HEK293 (cell line): ENCODE results near the gene TLR5.

Experiments
- CTCF ChIA-PET: fragments of 350-600 bp; formaldehyde crosslinking; extraction: SDS; loops from one replicate; lab custom pipeline; 2021; ENCODE audit warnings: antibody characterized with exemption; lab: Yijun Ruan, JAX
- POLR2A ChIA-PET: fragments of 300-600 bp; formaldehyde crosslinking; extraction: SDS; loops from one replicate; lab custom pipeline; 2020; ENCODE audit warnings: antibody characterized with exemption, inconsistent platforms; lab: Yijun Ruan, JAX
- H3K27ac ChIP-seq: fragments of 200-500 bp; sonication (Bioruptor generic); 2 replicates; pipeline ENCODE4 v1.5.1; 2014; ENCODE audit warnings: low read depth, low read length, control low read depth, inconsistent platforms; ENCODE audit errors: extremely low read depth
- H3K36me3 ChIP-seq, 2 experiments: fragments of 200-500 bp in 1 of 2; sonication (Bioruptor generic) in 1 of 2; 1 replicate in 1 of 2; 2 replicates in 1 of 2; pipeline ENCODE4 v1.5.1; 2014 to 2017; ENCODE audit warnings: inconsistent platforms in 2 of 2, low read length in 2 of 2; ENCODE audit not compliant: control insufficient read depth in 2 of 2, insufficient read depth in 1 of 2
- H3K4me1 ChIP-seq: fragments of 200-500 bp; sonication (Bioruptor generic); 2 replicates; pipeline ENCODE4 v1.5.1; 2014; ENCODE audit warnings: mild to moderate bottlenecking, low read length, inconsistent platforms; ENCODE audit not compliant: control insufficient read depth, insufficient read depth
- H3K4me3 ChIP-seq: 2 replicates; pipeline ENCODE4 v1.5.1; 2011; ENCODE audit warnings: low read depth, mild to moderate bottlenecking, control low read depth, low read length, moderate library complexity
- H3K9me3 ChIP-seq: fragments of 200-500 bp; sonication (Bioruptor generic); 2 replicates; pipeline ENCODE4 v1.5.1; 2014; ENCODE audit warnings: low read depth, low read length, inconsistent platforms; ENCODE audit not compliant: control insufficient read depth, insufficient read depth
- GFI1B ChIP-seq: fragments of 450-650 bp; formaldehyde crosslinking; IDR thresholded peaks from 2 replicates; pipeline ENCODE4 v1.5.1; 2016; ENCODE audit warnings: missing biosample characterization, missing genetic modification characterization
- GLIS2 ChIP-seq: fragments of 450-650 bp; formaldehyde crosslinking; IDR thresholded peaks from 2 replicates; pipeline ENCODE4 v1.5.1; 2016; ENCODE audit warnings: missing biosample characterization, missing genetic modification characterization
- KLF8 ChIP-seq: fragments of 450-650 bp; formaldehyde crosslinking; IDR thresholded peaks from 2 replicates; pipeline ENCODE4 v1.5.1; 2016; ENCODE audit warnings: missing biosample characterization, missing genetic modification characterization
- OSR2 ChIP-seq: fragments of 450-650 bp; formaldehyde crosslinking; IDR thresholded peaks from 2 replicates; pipeline ENCODE4 v1.5.1; 2016; ENCODE audit warnings: missing biosample characterization, missing genetic modification characterization
- PRDM4 ChIP-seq: fragments of 450-650 bp; formaldehyde crosslinking; IDR thresholded peaks from 2 replicates; pipeline ENCODE4 v1.5.1; 2017; ENCODE audit warnings: missing biosample characterization, missing genetic modification characterization
- SCRT1 ChIP-seq: fragments of 450-650 bp; formaldehyde crosslinking; IDR thresholded peaks from 2 replicates; pipeline ENCODE4 v1.5.1; 2016; ENCODE audit warnings: missing biosample characterization, missing genetic modification characterization, borderline replicate concordance
- SETDB1 ChIP-seq: IDR thresholded peaks from one replicate; pipeline ENCODE4 v1.6.1; 2017; ENCODE audit warnings: mild to moderate bottlenecking, low read length, moderate library complexity, mixed read lengths; ENCODE audit not compliant: insufficient read length
- TRIM28 ChIP-seq: IDR thresholded peaks from 2 replicates; pipeline ENCODE4 v1.6.1; 2011; ENCODE audit warnings: low read length, control low read depth, borderline replicate concordance
- ZBTB48 ChIP-seq: fragments of 450-650 bp; formaldehyde crosslinking; IDR thresholded peaks from 2 replicates; pipeline ENCODE4 v1.5.1; 2016; ENCODE audit warnings: missing biosample characterization, missing genetic modification characterization
- ZFHX2 ChIP-seq: fragments of 450-650 bp; formaldehyde crosslinking; conservative IDR thresholded peaks from 2 replicates; pipeline ENCODE4 v1.5.1; 2016; ENCODE audit warnings: missing biosample characterization, missing genetic modification characterization
- ZNF16 ChIP-seq: fragments of 450-650 bp; formaldehyde crosslinking; IDR thresholded peaks from 2 replicates; pipeline ENCODE4 v1.5.1; 2016; ENCODE audit warnings: low read depth, missing biosample characterization, missing genetic modification characterization
- ZNF175 ChIP-seq: fragments of 450-650 bp; formaldehyde crosslinking; IDR thresholded peaks from 2 replicates; pipeline ENCODE4 v1.5.1; 2016; ENCODE audit warnings: missing biosample characterization, missing genetic modification characterization
- ZNF184 ChIP-seq: fragments of 450-650 bp; IDR thresholded peaks from 2 replicates; pipeline ENCODE4 v1.5.1; 2018; ENCODE audit warnings: missing biosample characterization, mild to moderate bottlenecking, missing genetic modification characterization
- ZNF2 ChIP-seq: fragments of 450-650 bp; formaldehyde crosslinking; IDR thresholded peaks from 2 replicates; pipeline ENCODE4 v1.5.1; 2016; ENCODE audit warnings: missing biosample characterization, missing genetic modification characterization
- ZNF292 ChIP-seq: fragments of 450-650 bp; formaldehyde crosslinking; IDR thresholded peaks from 2 replicates; pipeline ENCODE4 v1.5.1; 2016; ENCODE audit warnings: low read depth, missing biosample characterization, missing genetic modification characterization, borderline replicate concordance
- ZNF426 ChIP-seq: fragments of 450-650 bp; formaldehyde crosslinking; IDR thresholded peaks from 2 replicates; pipeline ENCODE4 v1.5.1; 2017; ENCODE audit warnings: missing biosample characterization, missing genetic modification characterization, mild to moderate bottlenecking, inconsistent platforms, moderate library complexity
- ZNF521 ChIP-seq: fragments of 450-650 bp; formaldehyde crosslinking; IDR thresholded peaks from 2 replicates; pipeline ENCODE4 v1.5.1; 2017; ENCODE audit warnings: missing biosample characterization, mild to moderate bottlenecking, missing genetic modification characterization
- ZNF530 ChIP-seq: fragments of 450-650 bp; formaldehyde crosslinking; IDR thresholded peaks from 2 replicates; pipeline ENCODE4 v1.5.1; 2016; ENCODE audit warnings: low read depth, missing biosample characterization, missing genetic modification characterization
- ZNF561 ChIP-seq: fragments of 450-650 bp; IDR thresholded peaks from 2 replicates; pipeline ENCODE4 v1.5.1; 2018; ENCODE audit warnings: missing biosample characterization, missing genetic modification characterization, borderline replicate concordance
- ZNF629 ChIP-seq: fragments of 450-650 bp; formaldehyde crosslinking; IDR thresholded peaks from 2 replicates; pipeline ENCODE4 v1.5.1; 2017; ENCODE audit warnings: missing biosample characterization, missing genetic modification characterization
- ZNF658 ChIP-seq: fragments of 450-650 bp; formaldehyde crosslinking; IDR thresholded peaks from 2 replicates; pipeline ENCODE4; 2016; ENCODE audit warnings: missing biosample characterization, missing genetic modification characterization
- ZNF670 ChIP-seq: fragments of 450-650 bp; formaldehyde crosslinking; IDR thresholded peaks from 2 replicates; pipeline ENCODE4 v1.5.1; 2016; ENCODE audit warnings: missing biosample characterization, missing genetic modification characterization, low read depth
- ZNF701 ChIP-seq: fragments of 450-650 bp; formaldehyde crosslinking; IDR thresholded peaks from 2 replicates; pipeline ENCODE4 v1.5.1; 2016; ENCODE audit warnings: missing biosample characterization, missing genetic modification characterization
- ZNF747 ChIP-seq: fragments of 450-650 bp; formaldehyde crosslinking; IDR thresholded peaks from 2 replicates; pipeline ENCODE4 v1.5.1; 2016; ENCODE audit warnings: missing biosample characterization, missing genetic modification characterization
- ZSCAN23 ChIP-seq: fragments of 450-650 bp; formaldehyde crosslinking; IDR thresholded peaks from 2 replicates; pipeline ENCODE4 v1.5.1; 2016; ENCODE audit warnings: missing biosample characterization, missing genetic modification characterization

The TLR5 gene

GRCh38 chr1:223079498-223079897 lies 63.5 kb downstream of the TLR5 start:
- Histone ChIP-seq H3K27ac (no peak overlapping the region), H3K4me3 (no peak overlapping the region), H3K36me3 (no peaks in the 10 kb centered on the region), H3K9me3 (no peaks in the 10 kb centered on the region), H3K4me1 (no peaks in the 10 kb centered on the region)
- CTCF ChIA-PET = interaction anchor here (1.1 to 3.5 kb wide), 3 partner anchors 11 to 50 kb away, joined by 5 to 26 read pairs (median 18); no protein-coding TSS in a partner anchor
- POLR2A ChIA-PET = no interaction called here
- 0 out of 2 replicates have a peak, but pooled peaks have one; percentile 19 for TF ChIP-seq ZFHX2
- no peak for TF ChIP-seq SCRT1 (tag by site-specific recombination)
- TF ChIP-seq ZNF670 = no peak

DNA sequence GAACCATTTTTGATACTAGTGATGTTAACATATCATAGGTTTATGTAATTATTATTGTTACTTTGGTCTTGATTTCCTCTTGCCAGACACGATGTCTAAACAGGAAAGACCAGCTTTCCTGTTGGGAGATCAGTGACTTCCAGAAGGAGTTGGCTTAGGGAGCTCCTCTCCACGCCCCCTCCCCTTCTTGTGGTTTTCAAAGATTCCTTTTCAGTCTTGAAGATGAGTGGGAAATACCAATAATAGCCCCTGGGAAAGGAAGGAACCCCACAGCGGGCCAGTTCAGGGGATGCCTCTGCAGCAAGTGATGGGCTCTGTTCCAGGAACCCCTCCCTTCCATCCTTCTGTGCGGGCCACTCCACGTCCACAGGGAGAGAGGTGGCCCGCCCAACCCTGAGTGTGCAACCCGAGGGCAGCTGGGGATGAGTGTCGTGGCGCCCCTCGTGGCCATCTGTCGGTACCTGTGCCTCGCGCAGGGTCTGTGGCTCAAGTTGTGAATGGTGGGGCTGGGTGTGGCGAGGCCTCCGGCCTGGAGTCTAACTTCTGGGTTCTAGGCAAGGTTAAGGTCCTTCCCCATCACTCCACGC lies 65.7 kb downstream of the TLR5 start:
- H3K36me3 ChIP-seq = no peaks in the 10 kb centered on the region
- CTCF ChIA-PET = interaction anchor here (0.6 to 1.2 kb wide), 4 partner anchors 12 to 281 kb away, joined by 3 to 4 read pairs (median 3); no protein-coding TSS in a partner anchor
- no peaks in the 10 kb centered on the region for H3K4me1 ChIP-seq
- H3K4me3 ChIP-seq = no peak overlapping the region
- no peak overlapping the region for H3K27ac ChIP-seq
- H3K9me3 ChIP-seq = no peaks in the 10 kb centered on the region
- no peak for TF ChIP-seq ZNF292 (tag by site-specific recombination)
- TF ChIP-seq ZNF530 = no peak
- no peak for TF ChIP-seq ZNF629 (tag by site-specific recombination)
- no peak for TF ChIP-seq ZNF16
- no peak for TF ChIP-seq ZNF426 (tag by site-specific recombination)
- no peak for TF ChIP-seq SETDB1
- no peak for TF ChIP-seq GLIS2 (tag by site-specific recombination)
- no peak for TF ChIP-seq ZNF701
- no peak for TF ChIP-seq ZFHX2
- TF ChIP-seq TRIM28 = no peak
- TF ChIP-seq ZNF184 (tag by site-specific recombination) = no peak
- TF ChIP-seq PRDM4 = no peak
- no peak for TF ChIP-seq GFI1B
- no peak for TF ChIP-seq ZNF747
- no peak for TF ChIP-seq ZNF521 (tag by site-specific recombination)
- TF ChIP-seq ZNF2 (tag by site-specific recombination) = no peak
- TF ChIP-seq ZSCAN23 = no peak
- no peak for TF ChIP-seq ZBTB48
- no peak for TF ChIP-seq OSR2 (tag by site-specific recombination)
- no peak for TF ChIP-seq ZNF175
- POLR2A ChIA-PET = no interaction called here

DNA sequence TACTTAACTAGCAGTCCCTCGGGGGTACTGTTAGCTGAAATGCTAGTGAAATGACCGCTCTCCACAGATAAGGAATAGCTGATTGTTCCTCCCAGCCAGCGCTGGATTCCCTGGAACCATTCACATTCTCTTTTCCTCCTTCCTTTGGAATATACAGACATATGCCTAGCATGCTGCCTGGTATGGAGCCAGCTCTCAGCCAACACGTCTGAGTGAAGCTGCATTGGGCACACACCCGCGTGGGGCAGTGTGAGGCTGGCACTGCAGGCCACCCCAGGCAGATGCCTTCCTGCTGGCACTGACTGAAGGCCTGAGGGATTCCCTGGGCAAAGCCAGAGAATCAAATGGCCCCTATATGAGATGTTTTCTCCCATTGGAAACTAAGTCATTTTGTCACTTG lies 66.7 kb downstream of the TLR5 start:
- H3K4me1 ChIP-seq = no peaks in the 10 kb centered on the region
- TF ChIP-seq ZNF670 (no peak), ZNF561 (tag by site-specific recombination) (no peak), KLF8 (tag by site-specific recombination) (no peak), ZNF658 (no peak), OSR2 (tag by site-specific recombination) (no peak)
- TF ChIP-seq, all 188 proteins: peak for 0
- H3K36me3 ChIP-seq = no peaks in the 10 kb centered on the region
- H3K27ac ChIP-seq = no peak overlapping the region
- no peaks in the 10 kb centered on the region for H3K9me3 ChIP-seq
- H3K4me3 ChIP-seq = no peak overlapping the region
- CTCF ChIA-PET = interaction anchor here (1.0 to 2.2 kb wide), 4 partner anchors 12 to 57 kb away, joined by 3 to 14 read pairs (median 4); no protein-coding TSS in a partner anchor
- POLR2A ChIA-PET = no interaction called here
